H9 (cell line): Measurements from ENCODE around the gene NTSR2. TPM values are rescaled to one million over a fixed set of nuclear protein-coding genes. Genes with fewer than 3 reads are reported as not detected.

Experiments
- DNase-seq: peaks from one replicate; pipeline ENCODE4 v3.0.0-alpha.2; 2017
- H2AFZ ChIP-seq: one replicate; pipeline ENCODE4 v1.6.1; 2013; ENCODE audit warnings: mild to moderate bottlenecking, low read length, control low read depth, moderate library complexity
- H2AK5ac ChIP-seq: 2 replicates; pipeline ENCODE4 v1.6.1; 2013; ENCODE audit warnings: low read length, control low read depth, mixed read lengths; ENCODE audit not compliant: insufficient read length
- H2BK120ac ChIP-seq: one replicate; pipeline ENCODE4 v1.6.1; 2013; ENCODE audit warnings: low read depth, mild to moderate bottlenecking, low read length, control low read depth, inconsistent platforms; ENCODE audit not compliant: poor library complexity, severe bottlenecking
- H2BK12ac ChIP-seq: 2 replicates; pipeline ENCODE4 v1.6.1; 2013; ENCODE audit warnings: low read length, control low read depth, mixed read lengths, low read depth; ENCODE audit not compliant: insufficient read length
- H2BK15ac ChIP-seq: 2 replicates; pipeline ENCODE4 v1.6.1; 2013; ENCODE audit warnings: low read depth, low read length, control low read depth
- H2BK20ac ChIP-seq: one replicate; pipeline ENCODE4 v1.6.1; 2013; ENCODE audit warnings: low read depth, mild to moderate bottlenecking, low read length, control low read depth, inconsistent platforms; ENCODE audit not compliant: poor library complexity, severe bottlenecking
- H2BK5ac ChIP-seq: 2 replicates; pipeline ENCODE4 v1.6.1; 2013; ENCODE audit warnings: low read length, control low read depth, mixed read lengths; ENCODE audit not compliant: insufficient read length
- H3K14ac ChIP-seq: 2 replicates; pipeline ENCODE4 v1.6.1; 2013; ENCODE audit warnings: low read length, control low read depth; ENCODE audit not compliant: insufficient read depth
- H3K18ac ChIP-seq: 2 replicates; pipeline ENCODE4 v1.6.1; 2013; ENCODE audit warnings: low read depth, mild to moderate bottlenecking, mixed read lengths, low read length, control low read depth; ENCODE audit not compliant: insufficient read length
- H3K23ac ChIP-seq: 2 replicates; pipeline ENCODE4 v1.6.1; 2013; ENCODE audit warnings: low read length, control low read depth, mixed read lengths, low read depth; ENCODE audit not compliant: insufficient read length
- H3K23me2 ChIP-seq: 2 replicates; pipeline ENCODE4 v1.6.1; 2013; ENCODE audit warnings: low read depth, mild to moderate bottlenecking, mixed read lengths, low read length, control low read depth; ENCODE audit not compliant: insufficient read length, poor library complexity, severe bottlenecking
- H3K27ac ChIP-seq: 2 replicates; pipeline ENCODE4 v1.5.1; 2013; ENCODE audit warnings: low read length, control low read depth, mixed read lengths, low read depth; ENCODE audit not compliant: insufficient read length
- H3K27me3 ChIP-seq: 2 replicates; pipeline ENCODE4 v1.6.1; 2013; ENCODE audit warnings: low read length, control low read depth, inconsistent platforms; ENCODE audit not compliant: insufficient read depth
- H3K4ac ChIP-seq: 2 replicates; pipeline ENCODE4 v1.6.1; 2013; ENCODE audit warnings: low read depth, mild to moderate bottlenecking, control low read depth, inconsistent platforms, low read length, moderate library complexity
- H3K4me1 ChIP-seq: 2 replicates; pipeline ENCODE4 v1.6.1; 2013; ENCODE audit warnings: low read length, control low read depth, inconsistent platforms; ENCODE audit not compliant: insufficient read depth
- H3K4me2 ChIP-seq: 2 replicates; pipeline ENCODE4 v1.6.1; 2013; ENCODE audit warnings: low read length, control low read depth, mixed read lengths; ENCODE audit not compliant: insufficient read length, insufficient read depth
- H3K56ac ChIP-seq: 2 replicates; pipeline ENCODE4 v1.6.1; 2013; ENCODE audit warnings: low read depth, mild to moderate bottlenecking, mixed read lengths, low read length, control low read depth; ENCODE audit not compliant: insufficient read length
- H3K79me1 ChIP-seq: 2 replicates; pipeline ENCODE4 v1.6.1; 2013; ENCODE audit warnings: low read depth, mild to moderate bottlenecking, moderate library complexity, low read length, control low read depth, inconsistent platforms; ENCODE audit not compliant: insufficient read depth, poor library complexity, severe bottlenecking
- H3K79me2 ChIP-seq: 2 replicates; pipeline ENCODE4 v1.6.1; 2013; ENCODE audit warnings: low read length, control low read depth, inconsistent platforms; ENCODE audit not compliant: insufficient read depth
- H3K9ac ChIP-seq: 2 replicates; pipeline ENCODE4 v1.6.1; 2013; ENCODE audit warnings: low read length, control low read depth, mixed read lengths; ENCODE audit not compliant: insufficient read length; ENCODE audit errors: extremely low read depth
- H3K9me3 ChIP-seq: one replicate; pipeline ENCODE4 v1.6.1; 2013; ENCODE audit warnings: low read depth, low read length, inconsistent platforms; ENCODE audit not compliant: control insufficient read depth
- H3T11ph ChIP-seq: one replicate; pipeline ENCODE4 v1.6.1; 2013; ENCODE audit warnings: mild to moderate bottlenecking, low read length, control low read depth, inconsistent platforms
- H4K20me1 ChIP-seq: one replicate; pipeline ENCODE4 v1.6.1; 2013; ENCODE audit not compliant: control insufficient read depth, insufficient read length, insufficient read depth
- H4K5ac ChIP-seq: 2 replicates; pipeline ENCODE4 v1.6.1; 2013; ENCODE audit warnings: low read depth, mild to moderate bottlenecking, mixed read lengths, low read length, control low read depth; ENCODE audit not compliant: insufficient read length
- H4K8ac ChIP-seq: replicated peaks from 2 replicates; pipeline ENCODE4 v1.6.1; 2013; ENCODE audit warnings: low read length, control low read depth, mixed read lengths, low read depth; ENCODE audit not compliant: insufficient read length
- H4K91ac ChIP-seq: 2 replicates; pipeline ENCODE4 v1.6.1; 2013; ENCODE audit warnings: low read depth, mild to moderate bottlenecking, moderate library complexity, mixed read lengths, low read length, control low read depth; ENCODE audit not compliant: insufficient read length
- H3K27ac Mint-ChIP-seq, 3 experiments: 2 replicates in 2 of 3; 3 replicates in 1 of 3; pipeline ENCODE4 v1.8.0; 2020 to 2021; ENCODE audit warnings: mixed read lengths in 3 of 3, mild to moderate bottlenecking in 1 of 3, moderate library complexity in 1 of 3
- H3K27me3 Mint-ChIP-seq: 2 replicates; pipeline ENCODE4 v1.8.0; 2021; ENCODE audit warnings: low read depth, mild to moderate bottlenecking, moderate library complexity, mixed read lengths
- H3K36me3 Mint-ChIP-seq, 3 experiments: 2 replicates in 2 of 3; 3 replicates in 1 of 3; pipeline ENCODE4 v1.8.0; 2020 to 2021; ENCODE audit warnings: low read depth in 3 of 3, mixed read lengths in 3 of 3; ENCODE audit not compliant: insufficient read depth in 1 of 3
- H3K4me1 Mint-ChIP-seq, 2 experiments: 2 replicates each; pipeline ENCODE4 v1.8.0; 2020; ENCODE audit warnings: mixed read lengths in 2 of 2
- H3K4me3 Mint-ChIP-seq, 2 experiments: 2 replicates in 1 of 2; 3 replicates in 1 of 2; pipeline ENCODE4 v1.8.0; 2020 to 2021; ENCODE audit warnings: mild to moderate bottlenecking in 2 of 2, mixed read lengths in 2 of 2, moderate library complexity in 1 of 2
- H3K9me3 Mint-ChIP-seq, 2 experiments: 2 replicates in 1 of 2; 3 replicates in 1 of 2; pipeline ENCODE4 v1.8.0; 2020; ENCODE audit warnings: mild to moderate bottlenecking in 2 of 2, mixed read lengths in 2 of 2, moderate library complexity in 1 of 2
- WGBS: extraction: QIAGEN DNeasy Blood & Tissue Kit; methylation state at CpG from one replicate; pipeline ENCODE4 v1.1.7; 2013; ENCODE audit warnings: missing lambda C conversion rate, low lambda C conversion rate, mixed read lengths; ENCODE audit not compliant: insufficient read length; ENCODE audit errors: extremely low coverage; 5-methylcytosine and 5-hydroxymethylcytosine counted together
- total RNA-seq: library from RNA; stranded (reverse); gene quantifications from 2 replicates; pipeline ENCODE4 v1.2.1, GENCODE V29; 2021
- TF ChIP-seq, protein P1 (sequence below): fragments of 200-600 bp; sonication (generic); conservative IDR thresholded peaks from 3 replicates; pipeline ENCODE4 v1.8.0; 2021; ENCODE audit warnings: antibody characterized with exemption, mild to moderate bottlenecking

NTSR2 gene
- total RNA-seq, 1 experiment from 2014 or later, result not detected

DNA sequence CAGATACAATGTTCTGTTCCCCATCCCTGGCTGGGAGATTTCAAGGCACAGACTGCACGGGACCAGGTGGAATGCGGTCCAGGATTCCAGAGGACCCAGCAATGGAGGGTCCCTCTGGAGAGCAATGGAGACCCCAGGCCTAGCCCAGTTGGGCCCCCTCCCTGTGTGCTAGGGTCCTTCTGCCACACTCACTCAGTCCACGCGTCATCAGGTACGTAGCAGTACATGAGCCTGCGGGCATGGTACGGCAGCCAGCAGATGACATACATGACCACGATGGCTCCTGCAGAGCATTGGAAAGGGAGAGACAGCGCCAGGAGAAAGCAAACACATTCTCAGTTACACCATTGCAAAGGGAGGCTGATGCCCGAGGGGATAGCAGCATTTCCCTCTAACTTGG lies 10.1 kb downstream of the NTSR2 start:
- H2BK5ac ChIP-seq, result no peak overlapping the region
- no peak overlapping the region for H3K23ac ChIP-seq
- no peak overlapping the region for H3K4me2 ChIP-seq
- no peak overlapping the region for H3K4ac ChIP-seq
- H2BK15ac ChIP-seq, result no peak overlapping the region
- Mint-ChIP-seq H3K27me3 (peaks cover 24% of the 10 kb centered on the region), H3K36me3 (peaks cover 2 to 7% (median 5%) of the 10 kb centered on the region in 3 experiments; a peak in 4 of 7 replicates), H3K4me3 (no peak overlapping the region), H3K27ac (no peak overlapping the region), H3K9me3 (peaks cover 10 to 11% of the 10 kb centered on the region in 2 experiments), H3K4me1 (no peaks in the 10 kb centered on the region)
- H3K9ac ChIP-seq, result no peak overlapping the region
- TF ChIP-seq, protein P1, sequence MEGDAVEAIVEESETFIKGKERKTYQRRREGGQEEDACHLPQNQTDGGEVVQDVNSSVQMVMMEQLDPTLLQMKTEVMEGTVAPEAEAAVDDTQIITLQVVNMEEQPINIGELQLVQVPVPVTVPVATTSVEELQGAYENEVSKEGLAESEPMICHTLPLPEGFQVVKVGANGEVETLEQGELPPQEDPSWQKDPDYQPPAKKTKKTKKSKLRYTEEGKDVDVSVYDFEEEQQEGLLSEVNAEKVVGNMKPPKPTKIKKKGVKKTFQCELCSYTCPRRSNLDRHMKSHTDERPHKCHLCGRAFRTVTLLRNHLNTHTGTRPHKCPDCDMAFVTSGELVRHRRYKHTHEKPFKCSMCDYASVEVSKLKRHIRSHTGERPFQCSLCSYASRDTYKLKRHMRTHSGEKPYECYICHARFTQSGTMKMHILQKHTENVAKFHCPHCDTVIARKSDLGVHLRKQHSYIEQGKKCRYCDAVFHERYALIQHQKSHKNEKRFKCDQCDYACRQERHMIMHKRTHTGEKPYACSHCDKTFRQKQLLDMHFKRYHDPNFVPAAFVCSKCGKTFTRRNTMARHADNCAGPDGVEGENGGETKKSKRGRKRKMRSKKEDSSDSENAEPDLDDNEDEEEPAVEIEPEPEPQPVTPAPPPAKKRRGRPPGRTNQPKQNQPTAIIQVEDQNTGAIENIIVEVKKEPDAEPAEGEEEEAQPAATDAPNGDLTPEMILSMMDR, result no peak
- H3K4me1 ChIP-seq, result no peaks in the 10 kb centered on the region
- no peaks in the 10 kb centered on the region for H4K20me1 ChIP-seq
- no peak overlapping the region for H2AFZ ChIP-seq
- no peak overlapping the region for H4K5ac ChIP-seq
- DNase-seq, result no peak
- no CpG with 5 or more reads among the region's 10 CpGs for WGBS
- H3K56ac ChIP-seq, result no peak overlapping the region
- H2AK5ac ChIP-seq, result no peak overlapping the region
- no peak overlapping the region for H2BK20ac ChIP-seq
- no peak overlapping the region for H2BK12ac ChIP-seq
- no peak overlapping the region for H3K14ac ChIP-seq
- H3K79me1 ChIP-seq, result no peaks in the 10 kb centered on the region
- no peak overlapping the region for H3K18ac ChIP-seq
- H3K27me3 ChIP-seq, result no peaks in the 10 kb centered on the region
- H3K9me3 ChIP-seq, result no peaks in the 10 kb centered on the region
- H3K27ac ChIP-seq, result no peak overlapping the region
- no peak overlapping the region for H2BK120ac ChIP-seq
- no peaks in the 10 kb centered on the region for H3K23me2 ChIP-seq
- H4K91ac ChIP-seq, result no peak overlapping the region
- H3T11ph ChIP-seq, result no peak overlapping the region
- no peaks in the 10 kb centered on the region for H3K79me2 ChIP-seq
- H4K8ac ChIP-seq, result no peak overlapping the region
